Bronchial epithelial cell (primary cell): Measurements from ENCODE around the gene P2RX3. TPM values are rescaled to one million over a fixed set of nuclear protein-coding genes. Genes with fewer than 3 reads are reported as not detected.

Experiments used
- DNase-seq: peaks from one replicate; pipeline ENCODE4 v3.0.0-alpha.2; 2010; ENCODE audit warnings: low read depth
- FAIRE-seq: peaks from 2 replicates; lab custom pipeline; 2011; peaks lifted over from hg19 to GRCh38; lab: Jason Lieb, UNC
- H3K27me3 ChIP-seq: 2 replicates; pipeline ENCODE4 v1.5.1; 2011; ENCODE audit warnings: low read length; ENCODE audit not compliant: control insufficient read depth, insufficient read depth
- H3K36me3 ChIP-seq: 2 replicates; pipeline ENCODE4 v1.5.1; 2011; ENCODE audit warnings: low read length; ENCODE audit not compliant: control insufficient read depth, insufficient read depth
- H3K4me3 ChIP-seq: 2 replicates; pipeline ENCODE4 v1.5.1; 2011; ENCODE audit warnings: mild to moderate bottlenecking, low read depth, low read length, control low read depth
- total RNA-seq: library from RNA; depleted of rRNA; stranded (reverse); fragments of >200 nt; gene quantifications from 2 replicates; pipeline ENCODE4 v1.2.1, GENCODE V29; 2014
- TF ChIP-seq, protein P1 (sequence below): IDR thresholded peaks from 2 replicates; pipeline ENCODE4 v1.5.1; 2011; ENCODE audit warnings: mild to moderate bottlenecking, moderate library complexity, low read length, control low read depth, inconsistent platforms; ENCODE audit not compliant: insufficient read depth, severe bottlenecking

P2RX3 gene
- total RNA-seq, 1 donor from 2014 or later: not detected

DNA sequence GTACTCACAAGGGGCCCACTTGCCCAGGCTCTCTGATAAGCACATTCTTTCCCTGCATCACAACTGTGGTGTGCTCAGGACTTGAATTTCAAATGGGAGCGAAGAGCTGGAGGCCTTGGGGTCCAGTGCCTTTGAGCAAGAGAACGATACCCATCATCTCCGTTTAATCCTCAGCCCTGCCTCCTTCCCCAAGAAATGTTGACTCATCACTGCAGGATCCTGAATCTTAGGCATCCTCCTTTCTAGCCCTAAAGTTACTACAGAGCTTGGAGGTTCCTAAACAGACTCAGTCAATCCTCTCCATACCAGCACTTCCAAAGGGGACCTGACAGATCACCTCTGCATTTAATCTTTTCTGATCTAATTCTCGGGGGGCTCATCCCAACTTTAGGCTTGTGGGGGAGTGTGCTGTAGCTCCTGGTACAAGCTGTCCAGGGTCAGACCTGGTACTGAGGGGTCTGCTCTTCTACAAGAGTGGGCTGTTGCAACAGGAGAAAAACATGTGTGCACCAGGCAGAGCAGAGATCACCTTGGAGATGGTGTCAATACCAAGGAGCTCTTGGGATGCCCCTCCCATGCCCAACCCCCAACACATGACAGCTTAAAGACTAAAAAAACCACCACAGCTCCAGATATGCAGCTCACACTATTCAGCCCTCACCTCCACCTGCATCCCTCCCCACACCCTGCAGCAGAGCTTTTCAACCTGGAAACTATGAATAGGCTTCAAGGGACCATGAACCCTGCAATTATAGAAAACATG, 56.2 kb downstream of the P2RX3 start:
- Histone ChIP-seq H3K27me3 (peaks cover 4% of the 10 kb centered on the region), H3K4me3 (no peak overlapping the region), H3K36me3 (no peaks in the 10 kb centered on the region)
- FAIRE-seq: no peak
- TF ChIP-seq, protein P1, sequence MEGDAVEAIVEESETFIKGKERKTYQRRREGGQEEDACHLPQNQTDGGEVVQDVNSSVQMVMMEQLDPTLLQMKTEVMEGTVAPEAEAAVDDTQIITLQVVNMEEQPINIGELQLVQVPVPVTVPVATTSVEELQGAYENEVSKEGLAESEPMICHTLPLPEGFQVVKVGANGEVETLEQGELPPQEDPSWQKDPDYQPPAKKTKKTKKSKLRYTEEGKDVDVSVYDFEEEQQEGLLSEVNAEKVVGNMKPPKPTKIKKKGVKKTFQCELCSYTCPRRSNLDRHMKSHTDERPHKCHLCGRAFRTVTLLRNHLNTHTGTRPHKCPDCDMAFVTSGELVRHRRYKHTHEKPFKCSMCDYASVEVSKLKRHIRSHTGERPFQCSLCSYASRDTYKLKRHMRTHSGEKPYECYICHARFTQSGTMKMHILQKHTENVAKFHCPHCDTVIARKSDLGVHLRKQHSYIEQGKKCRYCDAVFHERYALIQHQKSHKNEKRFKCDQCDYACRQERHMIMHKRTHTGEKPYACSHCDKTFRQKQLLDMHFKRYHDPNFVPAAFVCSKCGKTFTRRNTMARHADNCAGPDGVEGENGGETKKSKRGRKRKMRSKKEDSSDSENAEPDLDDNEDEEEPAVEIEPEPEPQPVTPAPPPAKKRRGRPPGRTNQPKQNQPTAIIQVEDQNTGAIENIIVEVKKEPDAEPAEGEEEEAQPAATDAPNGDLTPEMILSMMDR: no peak
- DNase-seq: no peak

DNA sequence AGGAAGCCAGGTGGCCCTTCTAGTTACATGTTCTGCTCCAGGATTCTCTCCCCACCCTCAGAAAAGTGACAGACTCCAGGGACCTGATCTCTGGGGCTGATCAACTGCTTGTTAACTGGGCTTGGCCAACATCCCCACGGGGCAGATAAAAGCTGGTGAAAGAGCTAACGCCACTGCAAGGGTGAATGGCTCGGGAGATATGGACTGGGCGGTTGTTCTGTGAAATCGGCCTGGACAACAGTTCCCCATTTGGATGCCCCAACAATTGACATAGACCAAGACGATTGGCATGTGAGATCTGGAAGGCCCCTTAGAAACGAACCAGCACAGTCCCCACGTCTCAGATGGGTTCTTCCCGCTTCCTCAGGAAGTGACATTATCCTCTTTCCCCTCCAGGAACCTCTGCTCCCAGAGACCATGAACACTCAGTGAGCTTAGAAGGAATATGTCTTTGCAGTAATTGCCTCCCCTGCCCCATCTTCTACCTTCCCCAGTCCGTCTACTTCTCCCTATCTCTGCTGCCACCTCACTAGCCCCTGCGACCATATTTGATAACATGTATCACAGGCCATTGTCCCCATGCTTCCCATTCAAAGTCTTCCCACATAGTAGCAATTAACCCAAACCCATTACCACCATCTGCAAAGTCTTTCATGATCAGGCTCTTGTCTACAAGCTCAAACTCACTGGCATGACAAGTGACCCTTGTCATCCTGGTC, 57.9 kb downstream of the P2RX3 start:
- FAIRE-seq (no peak), DNase-seq (no peak)
- Histone ChIP-seq H3K36me3 (no peaks in the 10 kb centered on the region), H3K27me3 (peaks cover 1% of the 10 kb centered on the region), H3K4me3 (no peak overlapping the region)
- TF ChIP-seq, protein P1: no peak

DNA sequence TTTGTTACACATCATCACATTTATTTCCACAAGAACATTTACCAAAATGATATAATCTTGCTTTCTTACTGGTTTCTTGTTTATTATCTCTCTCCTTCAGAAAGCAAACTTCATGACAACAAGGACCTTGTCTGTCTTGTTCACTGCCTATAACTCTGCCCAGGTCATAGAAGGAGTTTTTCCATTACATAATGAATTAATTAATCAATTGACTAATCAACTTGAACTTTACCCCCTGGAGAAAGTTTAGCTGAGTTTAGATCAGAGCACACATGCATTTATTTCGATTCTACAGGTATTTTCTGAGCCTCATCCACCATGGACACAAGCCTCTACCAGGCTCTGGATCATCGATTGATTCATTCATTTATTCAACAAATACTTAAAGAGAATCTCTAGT, 58.6 kb downstream of the P2RX3 start:
- DNase-seq: no peak
- TF ChIP-seq, protein P1: no peak
- FAIRE-seq: no peak
- peaks cover 1% of the 10 kb centered on the region for H3K27me3 ChIP-seq
- no peak overlapping the region for H3K4me3 ChIP-seq
- no peaks in the 10 kb centered on the region for H3K36me3 ChIP-seq

DNA sequence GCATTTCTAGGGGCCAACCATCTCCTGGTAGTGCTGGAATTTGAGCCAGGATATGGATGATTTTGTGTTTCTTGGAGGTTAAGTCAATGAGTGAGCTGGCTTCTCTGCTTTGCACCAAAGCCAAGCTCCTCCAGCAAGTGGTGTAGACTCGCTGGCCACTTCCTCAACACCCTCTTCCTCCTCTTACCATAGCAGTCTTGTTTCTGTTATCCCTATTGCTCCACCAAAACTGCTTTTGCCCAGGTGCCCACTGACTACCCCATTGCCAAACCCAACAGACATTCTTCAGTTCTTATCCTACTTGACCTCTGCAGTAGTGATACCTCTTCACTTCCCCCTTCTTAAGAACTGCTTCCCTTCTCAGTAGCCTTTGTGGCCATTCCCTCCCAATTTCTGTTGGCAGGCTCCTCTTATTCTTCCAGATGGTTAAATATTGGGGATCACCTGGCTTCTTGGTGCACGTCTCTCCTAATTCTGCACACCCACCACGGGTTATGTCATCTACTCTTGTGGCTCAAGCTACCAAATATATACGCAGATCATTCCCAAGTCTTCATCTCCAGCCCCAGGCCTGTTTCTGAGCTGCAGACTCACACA, 59.3 kb downstream of the P2RX3 start:
- H3K4me3 ChIP-seq: no peak overlapping the region
- no peaks in the 10 kb centered on the region for H3K36me3 ChIP-seq
- FAIRE-seq (no peak), DNase-seq (no peak)
- TF ChIP-seq, protein P1: no peak
- H3K27me3 ChIP-seq: peaks cover 1% of the 10 kb centered on the region

DNA sequence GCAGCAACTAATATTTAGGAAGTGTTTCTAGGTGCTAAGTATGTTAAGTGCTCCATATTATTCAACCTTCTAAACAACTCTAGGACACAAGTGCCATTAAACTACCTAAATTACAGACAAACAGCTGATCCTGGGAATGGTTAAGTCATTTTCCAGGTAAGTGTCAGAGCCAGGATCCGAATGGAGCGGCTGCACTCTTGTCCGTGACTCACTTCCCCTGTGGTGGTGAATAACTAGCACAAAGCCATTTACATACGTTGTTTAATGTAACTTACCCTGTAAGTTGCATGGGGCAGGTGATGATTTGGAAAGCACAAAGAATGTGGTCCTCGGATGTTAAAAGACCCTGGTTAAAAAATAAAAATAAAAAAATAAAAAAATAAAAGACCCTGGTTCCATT, 61.1 kb downstream of the P2RX3 start:
- no peaks in the 10 kb centered on the region for H3K36me3 ChIP-seq
- DNase-seq (peak; percentile 80), FAIRE-seq (no peak)
- peaks cover 1% of the 10 kb centered on the region for H3K27me3 ChIP-seq
- no peak overlapping the region for H3K4me3 ChIP-seq
- TF ChIP-seq, protein P1: no peak
